ENCODE data around the gene BRD9. TPM values are rescaled to one million over a fixed set of nuclear protein-coding genes. Genes with fewer than 3 reads are reported as not detected.

BRD9 gene
- total and polyA plus RNA-seq, 5 donors from 2014 or later, result 9.7 to 139 (median 12.7) TPM

DNA sequence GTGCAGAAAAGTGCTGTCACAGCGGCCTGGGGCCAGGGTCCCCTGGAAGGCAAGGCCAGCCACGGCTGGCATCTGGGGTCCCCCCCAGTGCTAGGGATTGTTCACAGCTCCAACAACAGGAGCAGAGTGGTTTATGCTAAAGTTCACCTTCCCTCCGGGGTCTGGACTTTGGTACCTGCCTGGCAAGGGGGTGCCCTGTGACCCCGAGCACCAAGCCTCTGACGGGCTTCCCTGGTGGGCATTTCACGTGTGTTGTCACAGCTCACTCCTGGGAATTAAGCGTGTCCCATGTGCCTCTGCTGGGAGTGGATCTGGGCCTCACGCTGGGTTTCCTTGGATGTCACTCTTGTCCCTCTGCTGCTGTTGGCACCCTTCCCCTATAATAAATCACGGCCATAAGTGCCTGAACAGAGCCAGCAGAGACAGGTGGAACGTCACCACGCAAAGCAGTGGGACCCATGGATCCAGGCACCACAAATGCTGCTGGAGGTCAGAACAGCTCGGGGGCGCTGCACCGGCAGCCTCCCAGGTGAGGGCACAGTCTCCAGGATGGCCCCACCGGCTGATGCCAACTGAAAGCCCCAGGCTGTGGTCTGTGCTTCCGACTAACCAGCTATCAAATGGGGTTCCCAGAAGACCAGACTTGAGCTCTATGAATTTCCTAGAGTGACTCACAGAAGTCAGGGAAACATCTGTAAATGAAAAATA is 24.0 kb downstream of the BRD9 start:
- Histone ChIP-seq H3K27me3 (ENCODE audit: control insufficient read depth, insufficient read depth, low read length) (no peaks in the 10 kb centered on the region), H3K27ac (ENCODE audit: insufficient read depth, low read length, poor library complexity, severe bottlenecking) (no peak overlapping the region), H3K36me3 (ENCODE audit: control insufficient read depth, insufficient read depth, low read length) (peaks cover 96% of the 10 kb centered on the region), H3K4me1 (ENCODE audit: control insufficient read depth, insufficient read depth, low read length, poor library complexity, severe bottlenecking) (no peaks in the 10 kb centered on the region), H3K9me3 (ENCODE audit: control insufficient read depth in 2 of 2, low read length in 2 of 2) (no peaks in the 10 kb centered on the region), H3K4me3 (ENCODE audit: low read depth, low read length) (no peak overlapping the region)
- H3K9me3 Mint-ChIP-seq, result peaks cover 0 to 2% (median 0%) of the 10 kb centered on the region in 7 donors
- ATAC-seq (ENCODE audit: low read depth in 2 of 2) (no peak), DNase-seq (no peak)
- H3K27me3 Mint-ChIP-seq, result no peaks in the 10 kb centered on the region
- peaks cover 0 to 2% (median under 1%) of the 10 kb centered on the region in 4 donors for H3K4me1 Mint-ChIP-seq
- H3K36me3 Mint-ChIP-seq, result peaks cover 53% of the 10 kb centered on the region
- peak overlapping the region in 1 of 3 donors; percentile 2 for H3K27ac Mint-ChIP-seq
- H3K4me3 Mint-ChIP-seq, result no peak overlapping the region

- H3K9me3 Mint-ChIP-seq, result peaks cover 0 to 2% (median 0%) of the 10 kb centered on the region in 7 donors
- Histone ChIP-seq H3K9me3 (ENCODE audit: control insufficient read depth in 2 of 2, low read length in 2 of 2) (no peaks in the 10 kb centered on the region), H3K4me3 (ENCODE audit: low read depth, low read length) (no peak overlapping the region), H3K27me3 (ENCODE audit: control insufficient read depth, insufficient read depth, low read length) (no peaks in the 10 kb centered on the region), H3K27ac (ENCODE audit: insufficient read depth, low read length, poor library complexity, severe bottlenecking) (no peak overlapping the region), H3K4me1 (ENCODE audit: control insufficient read depth, insufficient read depth, low read length, poor library complexity, severe bottlenecking) (no peaks in the 10 kb centered on the region), H3K36me3 (ENCODE audit: control insufficient read depth, insufficient read depth, low read length) (peaks cover 91% of the 10 kb centered on the region)
- peak overlapping the region in 1 of 3 donors; percentile 55 for H3K27ac Mint-ChIP-seq
- no peaks in the 10 kb centered on the region for H3K4me1 Mint-ChIP-seq
- ATAC-seq (ENCODE audit: low read depth in 2 of 2) (no peak), DNase-seq (no peak)
- H3K27me3 Mint-ChIP-seq, result no peaks in the 10 kb centered on the region
- no peak overlapping the region for H3K4me3 Mint-ChIP-seq
- H3K36me3 Mint-ChIP-seq, result peaks cover 49% of the 10 kb centered on the region
Measured at GRCh38 chr5:867300-867870, 25.2 kb downstream of the BRD9 start.

DNA sequence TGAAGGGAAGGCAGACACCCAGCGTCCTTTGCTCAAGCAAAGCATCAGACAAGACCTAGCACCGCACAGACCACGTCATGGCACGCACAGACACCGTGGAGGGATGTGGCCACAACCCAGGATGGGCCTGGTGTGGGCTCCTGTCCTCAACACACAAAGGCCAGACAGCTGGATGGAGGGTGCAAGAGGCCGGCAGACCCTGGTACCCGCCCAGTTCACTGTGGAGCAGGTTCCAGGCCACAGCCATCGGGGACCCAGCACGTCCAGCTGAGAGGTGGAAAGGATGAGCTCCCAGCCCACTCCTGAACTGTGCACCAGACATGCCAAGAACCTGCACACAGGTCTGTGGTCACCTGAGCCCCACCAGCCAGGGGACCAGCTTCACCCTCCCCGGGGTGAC is 26.8 kb downstream of the BRD9 start:
- H3K36me3 Mint-ChIP-seq, result peaks cover 42% of the 10 kb centered on the region
- H3K4me3 ChIP-seq (ENCODE audit: low read depth, low read length), result no peak overlapping the region
- DNase-seq (no peak), ATAC-seq (ENCODE audit: low read depth in 2 of 2) (no peak)
- no peak overlapping the region for H3K4me3 Mint-ChIP-seq
- H3K27ac ChIP-seq (ENCODE audit: insufficient read depth, low read length, poor library complexity, severe bottlenecking), result no peak overlapping the region
- H3K36me3 ChIP-seq (ENCODE audit: control insufficient read depth, insufficient read depth, low read length), result peaks cover 75% of the 10 kb centered on the region
- H3K27me3 Mint-ChIP-seq, result no peaks in the 10 kb centered on the region
- no peaks in the 10 kb centered on the region for H3K4me1 Mint-ChIP-seq
- no peaks in the 10 kb centered on the region for H3K27me3 ChIP-seq (ENCODE audit: control insufficient read depth, insufficient read depth, low read length)
- H3K9me3 Mint-ChIP-seq, result peaks cover 0 to 2% (median 0%) of the 10 kb centered on the region in 7 donors
- no peaks in the 10 kb centered on the region for H3K9me3 ChIP-seq (ENCODE audit: control insufficient read depth in 2 of 2, low read length in 2 of 2)
- no peaks in the 10 kb centered on the region for H3K4me1 ChIP-seq (ENCODE audit: control insufficient read depth, insufficient read depth, low read length, poor library complexity, severe bottlenecking)
- no peak overlapping the region for H3K27ac Mint-ChIP-seq

GRCh38 chr5:865168-865521 is 27.5 kb downstream of the BRD9 start:
- ATAC-seq (ENCODE audit: low read depth in 2 of 2), result no peak
- H3K4me1 ChIP-seq (ENCODE audit: control insufficient read depth, insufficient read depth, low read length, poor library complexity, severe bottlenecking), result no peaks in the 10 kb centered on the region
- no peaks in the 10 kb centered on the region for H3K9me3 ChIP-seq (ENCODE audit: control insufficient read depth in 2 of 2, low read length in 2 of 2)
- no peak for DNase-seq
- no peaks in the 10 kb centered on the region for H3K27me3 Mint-ChIP-seq
- no peak overlapping the region for H3K27ac Mint-ChIP-seq
- no peak overlapping the region for H3K27ac ChIP-seq (ENCODE audit: insufficient read depth, low read length, poor library complexity, severe bottlenecking)
- H3K4me3 ChIP-seq (ENCODE audit: low read depth, low read length), result no peak overlapping the region
- peaks cover 0 to 2% (median 0%) of the 10 kb centered on the region in 7 donors for H3K9me3 Mint-ChIP-seq
- no peaks in the 10 kb centered on the region for H3K4me1 Mint-ChIP-seq
- peaks cover 69% of the 10 kb centered on the region for H3K36me3 ChIP-seq (ENCODE audit: control insufficient read depth, insufficient read depth, low read length)
- peaks cover 35% of the 10 kb centered on the region for H3K36me3 Mint-ChIP-seq
- H3K27me3 ChIP-seq (ENCODE audit: control insufficient read depth, insufficient read depth, low read length), result no peaks in the 10 kb centered on the region
- H3K4me3 Mint-ChIP-seq, result no peak overlapping the region

GRCh38 chr5:864492-865167 is 28.0 kb downstream of the BRD9 start:
- H3K4me1 Mint-ChIP-seq, result no peaks in the 10 kb centered on the region
- no peak overlapping the region for H3K4me3 ChIP-seq (ENCODE audit: low read depth, low read length)
- peaks cover 0 to 2% (median 0%) of the 10 kb centered on the region in 7 donors for H3K9me3 Mint-ChIP-seq
- H3K27me3 ChIP-seq (ENCODE audit: control insufficient read depth, insufficient read depth, low read length), result no peaks in the 10 kb centered on the region
- H3K27ac ChIP-seq (ENCODE audit: insufficient read depth, low read length, poor library complexity, severe bottlenecking), result no peak overlapping the region
- no peaks in the 10 kb centered on the region for H3K4me1 ChIP-seq (ENCODE audit: control insufficient read depth, insufficient read depth, low read length, poor library complexity, severe bottlenecking)
- no peaks in the 10 kb centered on the region for H3K9me3 ChIP-seq (ENCODE audit: control insufficient read depth in 2 of 2, low read length in 2 of 2)
- DNase-seq, result no peak
- peaks cover 64% of the 10 kb centered on the region for H3K36me3 ChIP-seq (ENCODE audit: control insufficient read depth, insufficient read depth, low read length)
- ATAC-seq (ENCODE audit: low read depth in 2 of 2), result no peak
- H3K4me3 Mint-ChIP-seq, result no peak overlapping the region
- no peaks in the 10 kb centered on the region for H3K27me3 Mint-ChIP-seq
- no peak overlapping the region for H3K27ac Mint-ChIP-seq
- H3K36me3 Mint-ChIP-seq, result peaks cover 33% of the 10 kb centered on the region

DNA sequence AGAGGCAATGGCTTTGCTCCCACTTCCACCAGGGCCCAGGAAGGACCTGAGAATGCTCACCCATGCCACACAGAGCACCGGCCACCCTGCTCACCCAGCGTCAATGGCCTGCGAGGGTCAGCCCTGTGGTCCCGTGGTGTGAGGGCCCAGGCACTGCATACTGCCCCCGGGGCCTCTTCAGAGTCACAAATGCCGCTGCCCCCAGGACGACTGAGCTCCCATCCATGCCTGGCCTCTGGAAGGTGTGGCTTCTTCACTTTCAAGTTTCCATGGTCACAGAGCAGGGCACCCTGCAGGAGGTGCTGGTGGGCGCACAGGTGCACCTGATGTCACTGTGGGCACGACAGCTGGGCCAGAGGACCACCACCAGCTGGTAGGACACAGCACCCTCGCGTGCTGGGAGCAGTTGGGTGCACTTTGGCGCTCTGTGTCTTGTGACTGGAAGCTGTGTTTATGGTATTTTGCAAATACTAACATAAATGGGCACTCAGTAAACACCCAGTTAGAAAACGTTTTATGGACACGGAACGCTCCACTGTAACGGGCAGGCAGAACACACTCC is 29.3 kb downstream of the BRD9 start:
- Mint-ChIP-seq H3K4me1 (peaks cover 0 to 4% (median 0%) of the 10 kb centered on the region in 4 donors), H3K4me3 (no peak overlapping the region), H3K9me3 (peaks cover 0 to 2% (median 0%) of the 10 kb centered on the region in 7 donors), H3K27ac (no peak overlapping the region), H3K27me3 (no peaks in the 10 kb centered on the region), H3K36me3 (peaks cover 27% of the 10 kb centered on the region)
- no peak for ATAC-seq (ENCODE audit: low read depth in 2 of 2)
- H3K36me3 ChIP-seq (ENCODE audit: control insufficient read depth, insufficient read depth, low read length), result peaks cover 51% of the 10 kb centered on the region
- H3K9me3 ChIP-seq (ENCODE audit: control insufficient read depth in 2 of 2, low read length in 2 of 2), result no peaks in the 10 kb centered on the region
- no peak overlapping the region for H3K4me3 ChIP-seq (ENCODE audit: low read depth, low read length)
- H3K4me1 ChIP-seq (ENCODE audit: control insufficient read depth, insufficient read depth, low read length, poor library complexity, severe bottlenecking), result no peaks in the 10 kb centered on the region
- H3K27me3 ChIP-seq (ENCODE audit: control insufficient read depth, insufficient read depth, low read length), result no peaks in the 10 kb centered on the region
- DNase-seq, result no peak
- H3K27ac ChIP-seq (ENCODE audit: insufficient read depth, low read length, poor library complexity, severe bottlenecking), result no peak overlapping the region

DNA sequence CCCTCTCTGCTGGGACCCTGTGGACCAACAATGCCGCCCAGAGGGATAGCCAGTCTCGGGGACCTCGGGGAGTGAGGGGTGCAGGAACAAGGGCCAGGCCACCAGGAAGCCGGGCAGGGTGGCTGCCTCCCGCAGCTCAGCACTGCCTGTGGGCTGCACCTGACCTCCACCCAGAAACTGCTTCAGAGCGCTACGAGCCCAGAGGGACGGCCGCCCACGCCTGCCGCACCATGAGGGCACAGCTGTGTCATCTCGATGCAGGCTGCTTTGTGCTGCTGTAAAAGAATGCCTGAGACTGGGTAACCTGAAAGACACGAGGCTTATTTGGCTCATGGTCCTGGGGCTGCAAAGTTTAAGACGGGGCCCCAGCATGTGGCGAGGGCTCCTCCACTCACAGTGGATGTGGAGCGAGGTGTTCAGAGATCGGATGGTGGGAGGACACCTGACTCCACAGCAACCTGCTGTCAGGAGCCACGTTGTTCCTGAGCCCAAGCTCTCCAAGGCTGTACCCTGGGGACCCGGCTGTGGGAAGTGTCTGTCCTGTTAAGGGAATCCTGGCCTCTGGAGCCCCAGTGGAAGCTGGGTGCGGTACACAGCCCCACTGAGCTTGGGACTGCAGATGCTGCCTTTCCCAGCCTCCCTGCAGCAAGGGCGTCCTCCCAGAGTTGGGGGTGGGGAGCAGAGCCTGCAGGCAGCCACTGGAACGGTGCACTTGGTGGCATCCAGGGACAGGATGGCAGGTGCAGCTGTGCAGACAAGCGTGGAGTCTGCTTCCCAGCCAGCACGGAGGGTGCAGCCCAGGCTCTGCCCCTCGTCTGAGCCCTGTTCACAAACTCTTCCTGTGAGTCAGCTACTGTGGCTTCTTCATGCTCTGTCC is 30.0 kb downstream of the BRD9 start:
- H3K4me3 ChIP-seq (ENCODE audit: low read depth, low read length), result no peak overlapping the region
- no peaks in the 10 kb centered on the region for H3K4me1 ChIP-seq (ENCODE audit: control insufficient read depth, insufficient read depth, low read length, poor library complexity, severe bottlenecking)
- Mint-ChIP-seq H3K4me3 (no peak overlapping the region), H3K9me3 (no peaks in the 10 kb centered on the region), H3K36me3 (peaks cover 21% of the 10 kb centered on the region), H3K27ac (no peak overlapping the region), H3K4me1 (peaks cover 0 to 4% (median under 1%) of the 10 kb centered on the region in 4 donors), H3K27me3 (no peaks in the 10 kb centered on the region)
- peaks cover 43% of the 10 kb centered on the region for H3K36me3 ChIP-seq (ENCODE audit: control insufficient read depth, insufficient read depth, low read length)
- no peaks in the 10 kb centered on the region for H3K27me3 ChIP-seq (ENCODE audit: control insufficient read depth, insufficient read depth, low read length)
- ATAC-seq (ENCODE audit: low read depth in 2 of 2), result no peak
- H3K9me3 ChIP-seq (ENCODE audit: control insufficient read depth in 2 of 2, low read length in 2 of 2), result no peaks in the 10 kb centered on the region
- no peak for DNase-seq
- H3K27ac ChIP-seq (ENCODE audit: insufficient read depth, low read length, poor library complexity, severe bottlenecking), result no peak overlapping the region
